HG03521 (cell line): ENCODE measurements around the gene ASB10.

Experiments
- ATAC-seq: cut with Tn5 transposase; IDR thresholded peaks from one replicate; pipeline ENCODE4 v1.9.1; 2021; ENCODE audit warnings: mild to moderate bottlenecking, moderate library complexity; ENCODE audit not compliant: unreplicated experiment

Gene ASB10

GRCh38 chr7:151167197-151167961, 19.7 kb downstream of the ASB10 start, which contains the start of gene GBX1:
GBX1 (minus strand) TSS chr7:151167694; CDS start chr7:151167548, 146 bp downstream.
- ATAC-seq, result no peak

- no peak for ATAC-seq
Measured at GRCh38 chr7:151166629-151167196, 20.3 kb downstream of the ASB10 start.

GRCh38 chr7:151161757-151162156, 25.3 kb downstream of the ASB10 start:
- ATAC-seq, result no peak

GRCh38 chr7:151157645-151158329, 29.3 kb downstream of the ASB10 start:
- no peak for ATAC-seq

- no peak for ATAC-seq
Measured at GRCh38 chr7:151152643-151153513, 34.2 kb downstream of the ASB10 start.

- ATAC-seq, result no peak
Measured at GRCh38 chr7:151150388-151150787, 36.7 kb downstream of the ASB10 start.

- ATAC-seq, result no peak
Measured at GRCh38 chr7:151148319-151149259, 38.5 kb downstream of the ASB10 start.

GRCh38 chr7:151146761-151147160, 40.3 kb downstream of the ASB10 start:
- ATAC-seq, result no peak

GRCh38 chr7:151144387-151144786, 42.7 kb downstream of the ASB10 start:
- ATAC-seq, result no peak

GRCh38 chr7:151143261-151144015, 43.6 kb downstream of the ASB10 start:
- no peak for ATAC-seq

GRCh38 chr7:151142686-151143040, 44.4 kb downstream of the ASB10 start:
- no peak for ATAC-seq

- no peak for ATAC-seq
Measured at GRCh38 chr7:151141855-151142685, 45.0 kb downstream of the ASB10 start.

- no peak for ATAC-seq
Measured at GRCh38 chr7:151141311-151141854, 45.7 kb downstream of the ASB10 start.

GRCh38 chr7:151140826-151141225, 46.2 kb downstream of the ASB10 start:
- no peak for ATAC-seq

GRCh38 chr7:151139791-151140190, 47.3 kb downstream of the ASB10 start:
- ATAC-seq, result no peak

- no peak for ATAC-seq
Measured at GRCh38 chr7:151139071-151139790, 47.8 kb downstream of the ASB10 start.

- ATAC-seq, result no peak
Measured at GRCh38 chr7:151138153-151138851, 48.7 kb downstream of the ASB10 start.
